ENCODE data around the gene POLR3A. TPM values are rescaled to one million over a fixed set of nuclear protein-coding genes. Genes with fewer than 3 reads are reported as not detected.

The POLR3A gene
- total and polyA plus RNA-seq, 2 of the 13 experiments (the other 11 are each of a cell fraction or from before 2014, with no cell fraction given), result 13.6 to 19.2 TPM

- TF ChIP-seq PRDM10 (CRISPR knock-in tag; IDR thresholded peaks at IDR 0.05; ENCODE audit: low read depth) (0 out of 2 replicates have a peak, but pooled peaks have one; percentile 43), MEIS1 (CRISPR knock-in tag; IDR thresholded peaks at IDR 0.05; ENCODE audit: borderline replicate concordance) (no peak), CSRNP2 (CRISPR knock-in tag; conservative IDR thresholded peaks at IDR 0.05; ENCODE audit: low read depth) (no peak), ZFP36 (IDR thresholded peaks at IDR 0.05; ENCODE audit: borderline replicate concordance, low read depth, low read length, partially characterized antibody) (no peak), TRAFD1 (CRISPR knock-in tag; IDR thresholded peaks at IDR 0.05; ENCODE audit: borderline replicate concordance) (no peak), REL (CRISPR knock-in tag; conservative IDR thresholded peaks at IDR 0.05) (no peak), RBM22 (optimal IDR thresholded peaks at IDR 0.05; ENCODE audit: low read length) (peak; percentile 78), KDM5B (CRISPR knock-in tag; IDR thresholded peaks at IDR 0.05; ENCODE audit: borderline replicate concordance) (no peak), DR1 (CRISPR knock-in tag; IDR thresholded peaks at IDR 0.05) (no peak), HNF4A (CRISPR knock-in tag; IDR thresholded peaks at IDR 0.05) (peak; percentile 77), ZNF652 (CRISPR knock-in tag; IDR thresholded peaks at IDR 0.05; ENCODE audit: borderline replicate concordance, low read depth) (peak; percentile 83), ZNF281 (CRISPR knock-in tag; IDR thresholded peaks at IDR 0.05; ENCODE audit: borderline replicate concordance) (no peak), TRIM22 (IDR thresholded peaks at IDR 0.05) (no peak), KLF12 (CRISPR knock-in tag; IDR thresholded peaks at IDR 0.05; ENCODE audit: borderline replicate concordance) (no peak), SMAD1 (CRISPR knock-in tag; IDR thresholded peaks at IDR 0.05; ENCODE audit: borderline replicate concordance, low read depth) (no peak)
Measured at GRCh38 chr10:77975086-77975666, 54.1 kb downstream of the POLR3A start (continued).
